NCI-H2196 treated with DMSO at 0.1 percent for 48 hours (cell line): ENCODE results near the gene LHX2.

Source experiments
- DNase-seq: peaks from one replicate; lab custom pipeline; 2025; ENCODE audit not compliant: unreplicated experiment; lab: John Stamatoyannopoulos, UW

LHX2 gene

DNA sequence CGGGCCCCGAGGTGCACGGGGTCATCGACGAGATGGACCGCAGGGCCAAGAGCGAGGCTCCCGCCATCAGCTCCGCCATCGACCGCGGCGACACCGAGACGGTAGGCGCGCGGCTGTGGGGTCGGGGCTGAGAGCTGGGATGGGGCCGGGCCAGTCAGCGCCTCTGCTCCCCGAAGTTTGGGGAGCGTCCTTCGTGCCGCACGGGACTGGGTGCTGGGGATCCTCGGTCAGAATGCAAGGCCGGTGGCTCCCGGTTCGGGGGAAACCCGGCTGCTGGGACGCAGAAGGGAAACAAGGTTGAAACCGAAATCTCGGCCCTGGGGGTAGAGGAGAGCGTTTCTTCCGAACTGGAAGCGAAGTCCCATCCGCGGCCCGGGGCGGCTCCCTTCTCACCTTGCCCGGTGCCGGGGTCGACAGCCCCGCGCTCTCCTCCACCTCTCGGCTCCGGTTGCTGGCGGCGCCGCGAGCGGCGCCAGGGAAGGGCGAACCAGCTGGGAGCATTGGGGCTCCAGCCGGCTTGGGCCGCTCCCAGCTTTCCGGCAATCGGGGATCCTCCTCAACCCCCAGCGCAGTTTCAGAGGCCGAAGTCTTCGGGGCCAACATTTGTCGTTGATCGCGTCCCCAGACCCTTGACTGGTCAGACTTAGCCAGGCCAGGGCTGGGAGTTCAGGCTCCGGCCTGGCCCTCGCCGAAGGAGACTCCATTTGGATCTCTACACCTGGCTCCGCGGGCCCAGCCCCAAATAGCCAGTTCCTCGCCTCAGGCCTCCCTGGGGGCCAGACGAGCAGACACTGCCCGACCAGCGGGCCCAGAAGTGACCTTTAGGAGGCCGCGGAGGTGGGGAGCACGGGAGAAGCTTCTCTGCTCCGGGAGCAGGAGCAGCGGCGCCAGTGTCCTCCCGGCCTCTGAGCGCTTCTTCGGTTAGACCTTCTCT lies 1.1 kb downstream of the LHX2 start:
- no peak for DNase-seq

GRCh38 chr9:124013309-124014210 lies 2.0 kb downstream of the LHX2 start:
- no peak for DNase-seq

GRCh38 chr9:124014211-124014955 lies 2.8 kb downstream of the LHX2 start:
- DNase-seq: no peak

GRCh38 chr9:124014956-124015660 lies 3.5 kb downstream of the LHX2 start:
- DNase-seq: no peak

DNA sequence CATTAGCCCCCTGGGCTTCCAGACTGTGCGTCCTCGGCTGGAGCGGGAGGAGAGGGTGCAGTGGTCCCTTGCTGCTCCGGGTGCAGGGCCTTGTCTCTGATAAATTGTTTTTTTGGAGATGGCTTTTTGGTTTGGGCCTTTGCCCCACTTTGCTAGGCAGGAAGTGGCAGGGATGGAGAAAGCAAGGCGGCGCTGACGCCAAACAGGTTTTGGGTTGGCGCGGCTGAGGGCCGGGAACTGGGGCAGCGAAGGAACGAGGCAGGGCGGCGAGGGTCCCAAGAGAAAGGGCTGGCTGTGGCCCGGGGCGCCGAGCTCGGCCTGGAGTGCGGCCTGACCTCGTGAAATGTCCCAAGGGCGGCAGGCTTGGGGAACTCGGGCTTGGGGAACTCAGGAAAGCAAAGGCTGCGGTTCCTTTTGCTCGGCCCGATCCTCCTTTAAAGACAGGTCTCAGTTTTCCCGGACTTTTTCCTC lies 4.1 kb downstream of the LHX2 start:
- DNase-seq: no peak

DNA sequence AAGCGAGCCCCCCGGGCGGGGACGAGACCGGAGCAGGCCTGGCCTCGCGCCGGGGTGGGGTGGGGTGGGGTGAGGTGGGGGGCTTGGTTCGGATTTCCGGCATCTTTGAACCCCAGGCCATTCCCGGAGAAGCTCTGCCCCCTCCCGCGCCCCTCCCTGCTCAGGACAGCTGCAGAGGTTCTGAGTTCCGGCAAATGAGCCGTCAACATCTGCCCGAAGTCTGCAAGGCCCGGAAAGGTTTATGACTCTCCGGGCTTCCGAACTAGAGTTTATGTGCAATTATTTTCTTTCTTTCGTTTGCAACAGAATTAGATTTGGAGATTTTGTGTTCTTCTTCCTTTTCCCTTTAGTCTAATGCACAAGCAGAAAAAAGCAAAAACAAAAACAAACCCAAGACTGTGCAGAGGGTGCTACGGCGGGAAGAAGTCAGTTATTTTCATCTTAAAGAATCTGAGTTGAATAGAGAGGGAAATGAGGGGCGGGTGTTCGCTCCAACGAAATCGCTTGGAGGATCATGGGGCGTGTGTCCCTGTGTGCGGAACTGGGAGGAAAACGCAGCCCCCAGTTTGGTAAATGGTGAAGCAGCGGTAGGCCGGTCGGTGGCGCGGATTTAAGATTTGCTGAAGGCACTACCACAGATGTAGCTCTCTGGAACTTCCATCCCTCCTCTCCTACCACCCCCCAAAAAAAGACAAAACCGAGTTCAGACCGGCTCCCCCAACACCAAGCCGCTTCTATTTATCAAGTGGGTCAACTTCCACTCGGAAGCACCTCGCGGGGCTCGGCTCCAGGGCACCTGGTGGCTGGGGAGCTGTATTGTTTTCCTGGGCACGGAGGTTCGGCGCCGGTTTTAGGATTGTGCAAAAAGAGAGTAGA lies 4.8 kb downstream of the LHX2 start:
- no peak for DNase-seq

- no peak for DNase-seq
Observed at GRCh38 chr9:124017051-124017928, 5.7 kb downstream of the LHX2 start.

- no peak for DNase-seq
Observed at GRCh38 chr9:124017929-124018729, 6.6 kb downstream of the LHX2 start.

DNA sequence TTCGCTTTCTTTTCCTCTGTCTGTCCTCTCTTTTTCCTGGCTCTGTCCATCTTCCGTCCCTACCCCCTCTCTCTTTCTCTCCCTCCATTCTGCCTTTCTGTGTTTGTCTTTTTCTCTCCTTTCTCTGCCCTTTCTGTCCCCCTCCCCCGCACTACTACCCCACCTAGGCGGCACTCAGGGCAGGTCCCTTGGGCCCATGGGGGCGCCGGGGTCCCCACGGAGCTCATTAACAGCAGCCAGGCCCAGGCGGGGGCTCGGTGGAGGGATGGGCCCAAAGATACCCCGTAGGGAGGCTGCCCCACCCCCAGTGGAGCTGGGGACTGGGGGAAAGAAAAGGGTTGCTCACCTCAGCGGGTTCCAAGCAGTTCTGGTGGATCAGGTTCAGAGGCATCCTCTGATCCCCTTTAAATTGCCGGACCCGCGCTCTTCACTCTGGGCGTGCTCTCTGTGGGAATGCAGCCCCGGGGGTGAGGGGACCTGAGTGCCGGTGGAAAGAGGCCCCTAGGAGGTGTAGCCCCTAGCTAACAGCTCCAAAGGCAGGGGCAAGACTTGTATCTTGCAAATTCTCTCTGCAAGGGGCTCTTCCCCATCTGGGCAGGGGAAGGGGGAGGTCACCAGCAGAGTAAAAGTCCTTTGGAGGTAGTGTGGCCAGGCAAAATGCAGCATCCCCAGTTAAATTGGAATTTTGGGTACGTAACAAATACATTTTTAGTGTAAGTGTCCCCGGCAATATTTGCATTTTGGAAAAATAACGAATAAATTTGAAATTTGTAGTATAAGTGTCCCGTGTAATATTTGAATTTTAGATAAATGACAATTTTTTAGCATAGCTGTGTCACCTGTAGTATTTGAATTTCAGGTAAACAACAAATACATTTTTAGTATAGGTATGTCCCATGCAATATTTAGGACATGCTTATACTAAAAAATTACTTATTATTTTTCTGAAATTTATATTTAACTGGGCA lies 7.4 kb downstream of the LHX2 start:
- no peak for DNase-seq

DNA sequence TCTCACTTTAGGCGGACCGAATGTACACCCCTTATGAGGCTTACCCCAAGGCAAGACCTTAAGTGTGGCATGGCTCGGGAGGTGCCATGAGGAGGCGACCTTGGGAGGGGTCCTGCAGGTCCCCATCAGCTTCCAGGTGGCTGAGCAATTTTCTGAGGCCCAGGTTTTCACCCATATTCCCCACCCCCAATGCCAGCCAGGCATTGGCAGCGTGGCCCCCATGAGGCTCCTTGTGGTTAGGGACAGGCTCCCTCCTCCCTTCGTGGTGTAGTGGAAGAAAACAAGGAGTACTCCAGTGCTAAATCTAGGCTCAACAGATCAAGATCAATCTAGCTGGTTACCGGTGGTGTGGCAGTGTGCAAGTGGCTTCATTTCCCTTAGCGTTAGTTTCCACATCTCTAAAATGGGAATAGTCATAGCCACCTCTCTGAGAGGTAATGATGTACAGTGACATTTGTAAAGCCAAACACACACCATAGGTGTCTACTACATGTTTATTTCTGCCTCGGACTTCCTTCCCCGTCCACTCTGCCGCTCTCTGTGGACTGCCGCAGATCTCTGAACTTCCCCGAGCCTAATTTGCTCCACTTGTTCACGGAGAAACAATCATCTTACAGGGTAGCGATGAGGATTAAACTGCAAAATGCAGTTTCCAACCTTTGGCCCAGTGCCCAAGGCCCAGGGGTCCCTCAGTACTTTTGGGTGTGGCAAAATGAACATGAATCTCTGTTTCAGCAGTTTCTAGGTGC lies 8.4 kb downstream of the LHX2 start:
- no peak for DNase-seq

GRCh38 chr9:124020520-124021384 lies 9.2 kb downstream of the LHX2 start:
- DNase-seq: no peak

DNA sequence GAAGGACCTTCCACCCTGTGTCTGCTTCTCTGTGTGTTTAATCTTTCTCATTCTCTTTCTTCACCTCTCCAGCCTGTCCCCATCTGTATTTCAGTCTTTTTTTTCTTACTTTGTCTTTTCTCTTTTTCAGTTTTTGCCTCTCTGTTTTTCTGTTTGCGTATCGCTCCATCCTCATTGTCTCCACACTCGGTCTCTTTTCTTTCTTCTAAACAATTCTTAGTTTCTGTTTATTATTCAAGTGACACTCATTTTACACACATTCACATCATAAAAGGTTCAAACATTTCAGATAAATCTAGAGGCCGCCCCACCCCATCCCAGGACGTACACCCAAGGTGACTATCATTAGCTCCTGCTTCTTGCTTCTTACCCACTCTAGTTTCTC lies 9.8 kb downstream of the LHX2 start:
- DNase-seq: no peak

GRCh38 chr9:124022201-124023121 lies 10.9 kb downstream of the LHX2 start:
- no peak for DNase-seq

- no peak for DNase-seq
Observed at GRCh38 chr9:124024107-124024506, 12.5 kb downstream of the LHX2 start.
